Lower leg skin (tissue), 4 donors: ENCODE data around the gene ANO7. TPM values are rescaled to one million over a fixed set of nuclear protein-coding genes. Genes with fewer than 3 reads are reported as not detected.

Experiments
- DNase-seq, 2 donors: peaks; one replicate each; pipeline ENCODE4 v3.0.0-alpha.2; 2019; ENCODE audit warnings: low spot score in 2 of 2
- H3K4me3 ChIP-seq: fragments of 200-600 bp; sonication (generic); 2 replicates; pipeline ENCODE4 v1.5.1; 2017; ENCODE audit warnings: mild to moderate bottlenecking, low read depth; ENCODE audit not compliant: poor library complexity, severe bottlenecking
- POLR2A ChIP-seq, 2 donors: fragments of 450-650 bp; IDR thresholded peaks; one replicate each; pipeline ENCODE4 v1.6.1; 2016 to 2017; ENCODE audit warnings: antibody characterized with exemption in 2 of 2, mild to moderate bottlenecking in 1 of 2, moderate library complexity in 1 of 2
- WGBS, 2 donors: methylation state at CpG; one replicate each; pipeline ENCODE4 v1.1.5; 2018; 5-methylcytosine and 5-hydroxymethylcytosine counted together
- intact Hi-C: fragments of 100-400 bp; cut with DNase I; formaldehyde crosslinking; loops from one replicate; pipeline ENCODE4 v1.15.0; 2023; ENCODE audit warnings: low total_unique reads
- total RNA-seq, 4 donors: library from RNA; depleted of rRNA; stranded (reverse); fragments of >200 nt; gene quantifications; one replicate each; pipeline ENCODE4 v1.1.0, GENCODE V29; 2016
- TF ChIP-seq, protein P1 (sequence below), 3 donors: fragments of 450-650 bp; IDR thresholded peaks; one replicate each; pipeline ENCODE4 v1.5.1; 2016; ENCODE audit warnings: antibody characterized with exemption in 3 of 3, mild to moderate bottlenecking in 3 of 3, moderate library complexity in 2 of 3

The ANO7 gene
- total RNA-seq, 4 donors from 2014 or later, result 0.19 to 0.67 (median 0.35) TPM

DNA sequence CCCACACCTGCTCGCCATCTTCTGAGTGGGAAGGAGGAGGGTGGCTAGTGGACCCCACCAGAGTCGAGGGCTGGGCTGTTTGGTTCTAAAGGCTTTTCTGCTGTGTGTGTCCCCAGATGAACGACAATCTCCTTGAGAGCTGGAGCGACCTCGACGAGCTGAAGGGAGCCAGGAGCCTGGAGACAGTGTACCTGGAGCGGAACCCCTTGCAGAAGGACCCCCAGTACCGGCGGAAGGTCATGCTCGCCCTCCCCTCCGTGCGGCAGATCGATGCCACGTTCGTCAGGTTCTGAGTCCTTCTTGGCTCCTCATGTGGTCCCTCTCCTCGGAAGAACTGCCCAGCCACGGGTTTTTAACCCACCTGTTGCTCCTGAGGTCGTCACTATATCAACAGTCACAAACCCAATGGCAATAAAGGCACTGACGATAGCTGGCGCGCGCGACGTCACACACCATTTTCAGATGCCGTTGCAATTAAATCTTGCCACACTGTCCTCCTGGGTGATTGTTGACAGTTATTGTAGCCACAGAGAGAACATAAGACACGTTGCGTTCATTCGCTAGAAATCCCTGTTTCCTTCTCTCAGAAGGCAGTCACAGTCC lies 5.8 kb upstream of the ANO7 start:
- TF ChIP-seq, protein P1, sequence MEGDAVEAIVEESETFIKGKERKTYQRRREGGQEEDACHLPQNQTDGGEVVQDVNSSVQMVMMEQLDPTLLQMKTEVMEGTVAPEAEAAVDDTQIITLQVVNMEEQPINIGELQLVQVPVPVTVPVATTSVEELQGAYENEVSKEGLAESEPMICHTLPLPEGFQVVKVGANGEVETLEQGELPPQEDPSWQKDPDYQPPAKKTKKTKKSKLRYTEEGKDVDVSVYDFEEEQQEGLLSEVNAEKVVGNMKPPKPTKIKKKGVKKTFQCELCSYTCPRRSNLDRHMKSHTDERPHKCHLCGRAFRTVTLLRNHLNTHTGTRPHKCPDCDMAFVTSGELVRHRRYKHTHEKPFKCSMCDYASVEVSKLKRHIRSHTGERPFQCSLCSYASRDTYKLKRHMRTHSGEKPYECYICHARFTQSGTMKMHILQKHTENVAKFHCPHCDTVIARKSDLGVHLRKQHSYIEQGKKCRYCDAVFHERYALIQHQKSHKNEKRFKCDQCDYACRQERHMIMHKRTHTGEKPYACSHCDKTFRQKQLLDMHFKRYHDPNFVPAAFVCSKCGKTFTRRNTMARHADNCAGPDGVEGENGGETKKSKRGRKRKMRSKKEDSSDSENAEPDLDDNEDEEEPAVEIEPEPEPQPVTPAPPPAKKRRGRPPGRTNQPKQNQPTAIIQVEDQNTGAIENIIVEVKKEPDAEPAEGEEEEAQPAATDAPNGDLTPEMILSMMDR (IDR thresholded peaks at IDR 0.05), result no peak
- TF ChIP-seq POLR2A (IDR thresholded peaks at IDR 0.05), result no peak

GRCh38 chr2:241183221-241183620 lies 5.3 kb upstream of the ANO7 start:
- TF ChIP-seq, protein P1 (IDR thresholded peaks at IDR 0.05), result no peak
- TF ChIP-seq POLR2A (IDR thresholded peaks at IDR 0.05), result no peak
- intact Hi-C loops, result no loop called here
- no peak for DNase-seq
- no peak overlapping the region for H3K4me3 ChIP-seq
- 81 to 88% methylated on average over 9 of the region's 9 CpGs for WGBS, 2 donors

More for the DNA sequence above, 5.8 kb upstream of the ANO7 start:
- no peak overlapping the region for H3K4me3 ChIP-seq
- intact Hi-C loops, result no loop called here
- WGBS, 2 donors, result 95 to 96% methylated on average over 28 of the region's 28 CpGs
- no peak for DNase-seq

DNA sequence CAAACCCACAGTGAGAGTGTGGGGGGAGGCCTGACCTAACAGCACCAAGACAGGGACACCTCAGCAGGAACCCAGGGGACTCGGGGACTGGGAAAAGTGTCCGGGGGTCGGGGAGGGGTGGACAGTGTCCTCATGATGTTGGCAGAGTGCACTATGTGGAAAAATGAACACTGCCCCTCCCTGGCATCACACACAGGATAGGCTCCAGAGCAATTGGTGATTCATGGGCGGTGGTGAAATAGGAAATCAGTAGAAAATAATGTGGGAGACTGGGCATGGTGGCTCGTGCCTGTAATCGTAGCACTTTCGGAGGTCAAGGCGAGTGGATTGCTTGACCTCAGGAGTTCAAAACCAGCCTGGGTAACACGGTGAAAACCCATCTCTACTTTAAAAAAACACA lies 3.6 kb upstream of the ANO7 start:
- no peak for DNase-seq
- WGBS, 2 donors, result 71 to 80% methylated on average over 9 of the region's 9 CpGs
- TF ChIP-seq POLR2A (IDR thresholded peaks at IDR 0.05), result no peak
- TF ChIP-seq, protein P1 (IDR thresholded peaks at IDR 0.05), result no peak
- intact Hi-C loops, result no loop called here
- H3K4me3 ChIP-seq, result no peak overlapping the region

DNA sequence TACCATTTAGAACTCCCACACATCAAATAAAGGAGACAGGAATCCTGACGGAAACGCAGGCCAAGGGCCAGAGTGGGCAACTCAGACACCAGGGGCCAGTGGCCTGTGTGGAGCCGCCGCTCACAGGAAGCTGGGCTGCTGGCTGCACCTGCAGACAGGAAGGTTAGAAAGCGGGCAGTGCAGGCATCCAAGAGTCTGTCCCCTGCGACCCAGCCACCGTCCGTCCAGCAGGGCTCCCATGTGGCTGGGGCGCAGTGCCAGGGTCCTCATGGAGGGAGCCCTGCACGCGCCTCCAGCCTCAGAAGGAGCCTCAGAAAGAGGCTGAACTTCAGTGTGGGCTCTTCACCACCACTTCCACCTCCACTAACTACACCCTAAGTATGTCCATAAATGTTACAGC lies 2.5 kb upstream of the ANO7 start:
- no peak for TF ChIP-seq POLR2A (IDR thresholded peaks at IDR 0.05)
- TF ChIP-seq, protein P1 (IDR thresholded peaks at IDR 0.05), result no peak
- intact Hi-C loops, result no loop called here
- DNase-seq, result no peak
- WGBS, 2 donors, result 72 to 78% methylated on average over 5 to 11 of the region's 11 CpGs
- H3K4me3 ChIP-seq, result no peak overlapping the region

- TF ChIP-seq POLR2A (IDR thresholded peaks at IDR 0.05), result no peak
- TF ChIP-seq, protein P1 (IDR thresholded peaks at IDR 0.05), result no peak
- 53 to 63% methylated on average over 9 to 14 of the region's 14 CpGs for WGBS, 2 donors
- no peak for DNase-seq
- H3K4me3 ChIP-seq, result no peak overlapping the region
- intact Hi-C loops, result no loop called here
These were observed 1.2 kb upstream of the ANO7 start for GRCh38 chr2:241187101-241187917.
